ENCODE data around the gene GPS2.
A peak's percentile ranks its signal among the peaks of the same experiment; 100 is the strongest.

The GPS2 gene

DNA sequence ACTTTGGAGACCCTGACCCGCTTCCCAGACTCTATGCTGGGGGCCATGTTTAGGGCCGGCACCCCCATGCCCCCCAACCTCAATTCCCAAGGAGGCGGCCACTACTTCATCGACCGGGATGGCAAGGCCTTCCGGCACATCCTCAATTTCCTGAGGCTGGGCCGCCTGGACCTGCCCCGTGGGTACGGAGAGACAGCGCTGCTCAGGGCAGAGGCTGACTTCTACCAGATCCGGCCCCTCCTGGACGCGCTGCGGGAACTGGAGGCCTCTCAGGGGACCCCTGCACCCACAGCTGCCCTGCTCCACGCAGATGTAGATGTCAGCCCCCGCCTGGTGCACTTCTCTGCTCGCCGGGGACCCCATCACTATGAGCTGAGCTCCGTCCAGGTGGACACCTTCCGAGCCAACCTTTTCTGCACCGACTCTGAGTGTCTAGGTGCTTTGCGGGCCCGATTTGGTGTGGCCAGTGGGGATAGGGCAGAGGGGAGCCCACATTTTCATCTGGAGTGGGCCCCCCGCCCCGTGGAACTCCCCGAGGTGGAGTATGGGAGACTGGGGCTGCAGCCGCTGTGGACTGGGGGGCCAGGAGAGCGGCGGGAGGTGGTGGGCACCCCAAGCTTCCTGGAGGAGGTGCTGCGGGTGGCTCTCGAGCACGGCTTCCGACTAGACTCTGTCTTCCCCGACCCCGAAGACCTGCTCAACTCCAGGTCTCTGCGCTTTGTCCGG, 37.9 kb upstream of the GPS2 start:
- Histone ChIP-seq H3K27ac (ENCODE audit: low read depth, low read length) (no peak overlapping the region), H3K27me3 (ENCODE audit: control insufficient read depth in 1 of 2, insufficient read depth in 2 of 2, low read length in 2 of 2) (peaks cover 0 to 4% of the 10 kb centered on the region in 2 donors), H3K9me3 (ENCODE audit: control insufficient read depth in 1 of 2, low read length in 2 of 2) (no peaks in the 10 kb centered on the region), H3K4me1 (ENCODE audit: control insufficient read depth in 1 of 2, insufficient read depth in 2 of 2, low read length in 2 of 2) (peaks cover 11 to 38% of the 10 kb centered on the region in 2 donors), H3K36me3 (ENCODE audit: control insufficient read depth in 1 of 2, insufficient read depth in 2 of 2, low read length in 2 of 2) (no peaks in the 10 kb centered on the region), H3K9ac (ENCODE audit: low read depth in 1 of 2, low read length in 2 of 2) (peak overlapping the region in 1 of 2 donors; percentile 79), H3K4me3 (ENCODE audit: low read depth in 1 of 2, low read length in 2 of 2) (peak overlapping the region; percentile 80 to 89)

DNA sequence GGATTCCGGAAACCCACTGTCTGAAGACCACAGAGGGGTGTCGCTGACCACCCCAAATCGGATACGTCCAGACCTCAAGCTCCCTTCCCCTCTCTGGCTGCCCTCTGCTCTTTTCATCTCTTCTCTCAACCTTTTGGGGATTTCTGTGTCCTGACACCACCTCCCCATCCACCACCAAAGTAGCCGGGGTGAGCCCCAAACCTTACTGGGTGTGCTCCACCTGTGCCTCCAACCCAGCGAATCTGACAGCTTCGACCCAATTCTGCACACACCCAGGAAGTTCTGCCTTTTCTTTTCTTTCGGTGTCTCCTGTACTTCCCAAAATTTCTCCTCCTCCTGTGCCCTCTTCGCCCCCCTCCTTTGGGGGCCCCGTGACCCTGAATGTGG, 37.3 kb upstream of the GPS2 start:
- Histone ChIP-seq H3K9ac (ENCODE audit: low read depth in 1 of 2, low read length in 2 of 2) (peak overlapping the region; percentile 79 to 85), H3K4me3 (ENCODE audit: low read depth in 1 of 2, low read length in 2 of 2) (peak overlapping the region; percentile 80 to 89), H3K27me3 (ENCODE audit: control insufficient read depth in 1 of 2, insufficient read depth in 2 of 2, low read length in 2 of 2) (peaks cover 0 to 4% of the 10 kb centered on the region in 2 donors), H3K9me3 (ENCODE audit: control insufficient read depth in 1 of 2, low read length in 2 of 2) (no peaks in the 10 kb centered on the region), H3K4me1 (ENCODE audit: control insufficient read depth in 1 of 2, insufficient read depth in 2 of 2, low read length in 2 of 2) (peaks cover 11 to 38% of the 10 kb centered on the region in 2 donors), H3K27ac (ENCODE audit: low read depth, low read length) (peak overlapping the region; percentile 97), H3K36me3 (ENCODE audit: control insufficient read depth in 1 of 2, insufficient read depth in 2 of 2, low read length in 2 of 2) (no peaks in the 10 kb centered on the region)

DNA sequence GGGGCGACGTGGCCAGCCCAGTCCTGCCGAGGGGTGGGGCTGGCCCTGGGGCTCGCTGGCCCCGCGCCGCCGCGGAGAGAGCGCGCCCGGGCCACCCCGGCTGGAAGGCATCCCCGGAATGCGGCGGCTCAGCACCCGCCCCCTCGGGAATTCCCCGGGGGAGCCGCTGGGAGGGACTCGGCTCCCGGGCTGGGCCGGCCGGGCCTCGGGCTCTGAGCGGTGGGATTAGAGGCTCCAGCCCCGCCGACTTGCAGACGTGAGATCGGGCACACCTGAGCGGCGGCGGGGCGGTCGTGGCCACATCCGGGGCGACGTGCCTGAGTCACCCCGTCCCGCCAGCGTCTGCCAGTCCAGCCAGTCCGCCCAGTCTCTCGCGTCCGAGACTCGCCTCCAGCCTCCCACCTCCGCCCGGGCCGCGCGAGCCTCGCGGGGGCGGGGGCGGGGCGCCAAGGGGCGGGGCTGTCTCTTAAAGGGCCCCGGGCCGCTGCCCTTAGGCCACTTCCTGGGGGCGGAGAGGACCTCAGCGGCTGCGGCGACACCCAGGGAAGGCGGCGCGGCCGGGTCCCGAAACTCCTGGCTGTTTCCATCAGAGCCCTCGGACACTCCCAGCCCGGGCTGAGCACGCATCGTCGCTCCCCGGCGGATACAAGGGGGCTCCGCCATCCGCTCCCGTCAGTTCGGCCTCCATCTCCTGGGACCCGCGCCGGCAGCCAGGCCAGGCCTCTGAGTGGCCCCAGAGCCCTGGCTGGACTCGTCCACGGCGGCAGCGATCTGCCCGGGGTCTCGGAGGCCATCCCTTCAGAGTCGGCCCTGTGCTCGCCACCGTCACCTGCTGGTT, 36.7 kb upstream of the GPS2 start, which contains the start of gene KCTD11:
Gene KCTD11 (plus strand): TSS at position 498 of the 838 bp plus-strand sequence.
- H3K9me3 ChIP-seq (ENCODE audit: control insufficient read depth in 1 of 2, low read length in 2 of 2), result no peaks in the 10 kb centered on the region
- peak within 1 kb of the TSS; percentile 79 to 85 for H3K9ac ChIP-seq (ENCODE audit: low read depth in 1 of 2, low read length in 2 of 2)
- H3K27ac ChIP-seq (ENCODE audit: low read depth, low read length), result peak within 1 kb of the TSS; percentile 97
- peaks cover 0 to 4% of the 10 kb centered on the region in 2 donors for H3K27me3 ChIP-seq (ENCODE audit: control insufficient read depth in 1 of 2, insufficient read depth in 2 of 2, low read length in 2 of 2)
- H3K4me1 ChIP-seq (ENCODE audit: control insufficient read depth in 1 of 2, insufficient read depth in 2 of 2, low read length in 2 of 2), result peaks cover 11 to 38% of the 10 kb centered on the region in 2 donors
- H3K36me3 ChIP-seq (ENCODE audit: control insufficient read depth in 1 of 2, insufficient read depth in 2 of 2, low read length in 2 of 2), result no peaks in the 10 kb centered on the region
- peak within 1 kb of the TSS; percentile 80 to 89 for H3K4me3 ChIP-seq (ENCODE audit: low read depth in 1 of 2, low read length in 2 of 2)

DNA sequence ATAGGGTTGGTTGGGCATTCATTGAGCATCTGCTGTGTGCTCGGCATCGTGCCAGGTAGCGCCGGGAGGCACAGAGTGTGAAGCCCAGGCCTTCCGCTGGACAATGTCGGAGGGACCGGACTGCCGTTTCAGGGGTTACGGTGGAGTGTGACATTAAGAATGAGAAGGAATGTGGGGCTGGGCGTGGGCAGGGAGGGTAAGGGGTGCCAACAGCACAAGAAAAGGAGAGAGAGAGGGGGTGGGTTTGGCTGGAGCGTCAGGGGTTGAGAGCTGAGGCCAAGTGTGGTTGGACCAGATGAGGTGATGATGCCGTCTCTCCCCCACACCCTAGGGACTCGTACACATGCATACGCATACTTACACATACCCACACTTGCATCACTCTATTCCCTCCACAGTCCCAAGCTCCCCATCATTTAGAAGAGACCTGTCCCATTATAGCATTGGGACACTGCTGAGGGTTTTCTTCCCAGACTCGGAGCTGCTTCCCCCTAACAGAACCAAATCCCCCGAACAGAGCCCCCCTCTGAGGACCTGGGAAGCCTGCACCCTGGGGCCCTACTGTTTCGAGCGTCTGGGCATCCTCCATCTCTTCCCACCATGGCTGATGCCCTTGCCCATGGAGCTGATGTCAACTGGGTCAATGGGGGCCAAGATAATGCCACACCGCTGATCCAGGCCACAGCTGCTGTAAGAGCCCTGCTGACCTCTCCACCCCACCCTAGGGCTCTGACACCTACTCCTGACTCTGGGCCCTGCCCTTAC, 33.5 kb upstream of the GPS2 start:
- Histone ChIP-seq H3K36me3 (ENCODE audit: control insufficient read depth in 1 of 2, insufficient read depth in 2 of 2, low read length in 2 of 2) (no peaks in the 10 kb centered on the region), H3K9me3 (ENCODE audit: control insufficient read depth in 1 of 2, low read length in 2 of 2) (no peaks in the 10 kb centered on the region), H3K4me3 (ENCODE audit: low read depth in 1 of 2, low read length in 2 of 2) (no peak overlapping the region), H3K27me3 (ENCODE audit: control insufficient read depth in 1 of 2, insufficient read depth in 2 of 2, low read length in 2 of 2) (peaks cover 0 to 4% of the 10 kb centered on the region in 2 donors), H3K9ac (ENCODE audit: low read depth in 1 of 2, low read length in 2 of 2) (no peak overlapping the region), H3K4me1 (ENCODE audit: control insufficient read depth in 1 of 2, insufficient read depth in 2 of 2, low read length in 2 of 2) (peaks cover 11 to 30% of the 10 kb centered on the region in 2 donors), H3K27ac (ENCODE audit: low read depth, low read length) (no peak overlapping the region)

DNA sequence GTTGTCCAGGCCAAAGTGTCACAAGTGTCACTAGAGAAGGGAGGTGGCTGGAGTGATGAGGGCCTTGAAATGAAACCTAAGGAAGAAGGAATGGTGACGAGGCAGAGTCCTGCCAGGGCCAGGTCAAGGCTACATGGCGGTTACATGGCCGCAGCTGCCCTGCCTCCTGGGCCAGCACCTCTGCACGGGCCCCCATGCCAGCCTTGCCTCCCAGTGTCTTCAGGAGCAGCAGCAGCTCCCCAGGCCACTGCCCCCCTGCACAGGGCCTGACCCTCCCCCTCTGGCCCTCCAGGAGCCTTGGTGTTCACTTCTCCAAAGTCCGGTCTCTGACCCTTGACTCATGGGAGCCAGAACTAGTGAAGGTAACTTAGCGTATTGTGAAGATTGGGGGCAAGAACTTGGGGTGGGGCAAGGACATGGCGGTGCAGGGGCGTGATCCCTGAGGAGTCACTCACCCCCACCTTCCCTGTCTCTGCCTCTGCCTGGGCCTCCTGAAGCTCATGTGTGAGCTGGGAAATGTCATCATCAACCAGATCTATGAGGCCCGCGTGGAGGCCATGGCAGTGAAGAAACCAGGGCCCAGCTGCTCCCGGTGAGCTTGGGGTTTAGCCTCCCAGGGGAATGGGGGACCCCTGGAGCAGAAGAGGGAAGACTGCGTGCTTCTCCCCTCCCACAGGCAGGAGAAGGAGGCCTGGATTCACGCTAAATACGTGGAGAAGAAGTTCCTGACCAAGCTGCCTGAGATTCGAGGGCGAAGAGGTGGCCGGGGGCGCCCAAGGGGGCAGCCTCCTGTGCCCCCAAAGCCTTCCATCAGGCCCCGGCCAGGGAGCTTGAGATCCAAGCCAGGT, 32.7 kb upstream of the GPS2 start:
- H3K27me3 ChIP-seq (ENCODE audit: control insufficient read depth in 1 of 2, insufficient read depth in 2 of 2, low read length in 2 of 2), result peaks cover 0 to 4% of the 10 kb centered on the region in 2 donors
- H3K27ac ChIP-seq (ENCODE audit: low read depth, low read length), result no peak overlapping the region
- no peaks in the 10 kb centered on the region for H3K9me3 ChIP-seq (ENCODE audit: control insufficient read depth in 1 of 2, low read length in 2 of 2)
- H3K36me3 ChIP-seq (ENCODE audit: control insufficient read depth in 1 of 2, insufficient read depth in 2 of 2, low read length in 2 of 2), result no peaks in the 10 kb centered on the region
- H3K4me3 ChIP-seq (ENCODE audit: low read depth in 1 of 2, low read length in 2 of 2), result no peak overlapping the region
- peaks cover 6 to 24% of the 10 kb centered on the region in 2 donors for H3K4me1 ChIP-seq (ENCODE audit: control insufficient read depth in 1 of 2, insufficient read depth in 2 of 2, low read length in 2 of 2)
- H3K9ac ChIP-seq (ENCODE audit: low read depth in 1 of 2, low read length in 2 of 2), result no peak overlapping the region

DNA sequence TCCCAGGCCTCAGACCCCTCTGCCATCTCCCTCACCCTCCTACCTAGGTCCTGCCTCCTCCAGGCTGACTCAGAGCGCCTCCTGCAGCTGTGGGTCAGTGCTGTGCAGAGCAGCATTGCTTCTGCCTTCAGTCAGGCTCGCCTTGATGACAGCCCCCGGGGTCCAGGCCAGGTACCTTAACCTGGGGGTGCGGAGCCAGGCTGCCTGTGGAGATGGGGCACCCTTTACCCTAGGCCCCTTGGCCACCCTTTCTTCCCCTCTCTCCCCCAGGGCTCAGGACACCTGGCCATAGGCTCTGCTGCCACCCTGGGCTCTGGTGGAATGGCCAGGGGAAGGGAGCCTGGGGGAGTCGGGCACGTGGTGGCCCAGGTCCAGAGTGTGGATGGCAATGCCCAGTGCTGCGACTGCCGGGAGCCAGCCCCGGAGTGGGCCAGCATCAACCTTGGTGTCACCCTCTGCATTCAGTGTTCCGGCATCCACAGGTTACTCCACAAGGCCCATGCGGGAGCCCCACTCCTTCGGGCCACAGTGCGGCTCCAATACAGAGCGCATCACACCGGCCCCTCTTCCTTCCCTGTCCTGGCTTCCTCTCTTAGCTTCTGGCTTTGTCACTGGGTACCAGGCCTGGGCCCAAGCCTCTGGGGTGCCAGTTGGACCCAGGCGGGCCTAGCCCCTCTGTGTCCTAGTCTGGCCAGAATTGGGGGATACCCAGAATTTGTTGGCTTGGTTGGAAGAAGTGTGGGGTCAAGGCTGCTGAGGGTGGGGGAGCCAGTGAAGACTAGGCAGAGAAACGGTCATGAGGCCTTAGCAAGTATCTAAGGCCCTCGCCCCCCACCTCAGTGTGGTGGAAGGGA, 31.8 kb upstream of the GPS2 start:
- Histone ChIP-seq H3K27me3 (ENCODE audit: control insufficient read depth in 1 of 2, insufficient read depth in 2 of 2, low read length in 2 of 2) (peaks cover 0 to 4% of the 10 kb centered on the region in 2 donors), H3K36me3 (ENCODE audit: control insufficient read depth in 1 of 2, insufficient read depth in 2 of 2, low read length in 2 of 2) (no peaks in the 10 kb centered on the region), H3K4me1 (ENCODE audit: control insufficient read depth in 1 of 2, insufficient read depth in 2 of 2, low read length in 2 of 2) (peaks cover 0 to 17% of the 10 kb centered on the region in 2 donors), H3K9ac (ENCODE audit: low read depth in 1 of 2, low read length in 2 of 2) (no peak overlapping the region), H3K4me3 (ENCODE audit: low read depth in 1 of 2, low read length in 2 of 2) (no peak overlapping the region), H3K9me3 (ENCODE audit: control insufficient read depth in 1 of 2, low read length in 2 of 2) (no peaks in the 10 kb centered on the region), H3K27ac (ENCODE audit: low read depth, low read length) (no peak overlapping the region)

DNA sequence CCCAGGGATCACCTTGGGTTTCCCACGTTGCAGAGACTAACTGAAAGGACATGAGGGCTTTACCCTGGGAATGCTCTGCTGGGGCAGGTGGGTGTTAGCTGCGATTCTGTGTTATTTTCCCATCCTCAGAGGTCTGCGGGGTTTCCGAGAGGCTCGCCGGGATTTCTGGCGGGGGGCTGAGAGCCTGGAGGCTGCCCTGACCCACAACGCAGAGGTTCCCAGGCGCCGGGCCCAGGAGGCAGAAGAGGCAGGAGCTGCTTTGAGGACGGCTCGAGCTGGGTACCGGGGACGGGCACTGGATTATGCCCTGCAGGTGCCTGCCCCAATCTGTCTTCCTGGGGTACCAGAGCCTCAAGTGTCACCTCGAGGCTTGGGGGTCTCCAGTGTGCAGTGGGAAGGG, 28.1 kb upstream of the GPS2 start:
- H3K36me3 ChIP-seq (ENCODE audit: control insufficient read depth in 1 of 2, insufficient read depth in 2 of 2, low read length in 2 of 2), result no peaks in the 10 kb centered on the region
- no peak overlapping the region for H3K27ac ChIP-seq (ENCODE audit: low read depth, low read length)
- peaks cover 0 to 5% of the 10 kb centered on the region in 2 donors for H3K27me3 ChIP-seq (ENCODE audit: control insufficient read depth in 1 of 2, insufficient read depth in 2 of 2, low read length in 2 of 2)
- no peaks in the 10 kb centered on the region for H3K4me1 ChIP-seq (ENCODE audit: control insufficient read depth in 1 of 2, insufficient read depth in 2 of 2, low read length in 2 of 2)
- no peak overlapping the region for H3K4me3 ChIP-seq (ENCODE audit: low read depth in 1 of 2, low read length in 2 of 2)
- no peak overlapping the region for H3K9ac ChIP-seq (ENCODE audit: low read depth in 1 of 2, low read length in 2 of 2)
- H3K9me3 ChIP-seq (ENCODE audit: control insufficient read depth in 1 of 2, low read length in 2 of 2), result no peaks in the 10 kb centered on the region

DNA sequence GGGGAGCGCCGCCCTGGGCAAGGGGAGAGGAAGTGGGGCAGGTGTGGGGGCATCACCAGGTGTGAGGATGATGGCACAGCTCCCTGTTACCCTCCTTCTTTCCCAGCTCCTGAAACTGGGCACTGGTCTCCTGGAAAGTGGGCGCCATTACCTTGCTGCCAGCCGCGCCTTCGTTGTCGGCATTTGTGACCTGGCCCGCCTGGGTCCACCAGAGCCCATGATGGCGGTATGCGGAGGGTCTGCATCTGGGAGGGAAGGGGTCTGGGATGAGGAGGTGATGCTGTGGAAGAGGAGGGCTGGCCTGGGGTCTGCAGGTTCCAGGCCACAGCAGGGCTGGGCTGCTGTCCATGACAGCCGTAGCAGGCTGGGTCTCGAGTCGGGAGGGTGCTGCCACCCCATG, 26.7 kb upstream of the GPS2 start:
- H3K27ac ChIP-seq (ENCODE audit: low read depth, low read length), result no peak overlapping the region
- H3K36me3 ChIP-seq (ENCODE audit: control insufficient read depth in 1 of 2, insufficient read depth in 2 of 2, low read length in 2 of 2), result no peaks in the 10 kb centered on the region
- H3K4me3 ChIP-seq (ENCODE audit: low read depth in 1 of 2, low read length in 2 of 2), result no peak overlapping the region
- H3K27me3 ChIP-seq (ENCODE audit: control insufficient read depth in 1 of 2, insufficient read depth in 2 of 2, low read length in 2 of 2), result peaks cover 0 to 5% of the 10 kb centered on the region in 2 donors
- no peaks in the 10 kb centered on the region for H3K9me3 ChIP-seq (ENCODE audit: control insufficient read depth in 1 of 2, low read length in 2 of 2)
- H3K9ac ChIP-seq (ENCODE audit: low read depth in 1 of 2, low read length in 2 of 2), result no peak overlapping the region
- no peaks in the 10 kb centered on the region for H3K4me1 ChIP-seq (ENCODE audit: control insufficient read depth in 1 of 2, insufficient read depth in 2 of 2, low read length in 2 of 2)

DNA sequence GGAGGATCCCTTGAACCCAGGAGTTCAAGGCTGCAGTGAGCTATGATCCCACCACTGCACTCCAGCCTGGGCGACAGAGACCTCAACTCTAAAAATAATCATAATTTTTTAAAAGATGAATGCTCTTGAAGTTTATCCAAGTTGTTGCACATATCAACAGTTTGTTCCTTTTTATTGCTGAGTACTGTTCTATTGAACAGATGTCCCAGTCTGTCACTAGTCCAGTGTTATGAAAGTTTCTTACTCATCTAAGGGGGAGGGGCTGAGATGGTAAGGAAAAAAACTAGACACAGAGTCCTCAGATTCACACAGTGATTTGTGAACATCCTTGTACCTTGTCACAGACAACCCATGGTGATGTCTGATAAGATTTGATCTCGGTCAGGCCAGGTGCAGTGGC, 25.0 kb upstream of the GPS2 start:
- no peak overlapping the region for H3K27ac ChIP-seq (ENCODE audit: low read depth, low read length)
- H3K9me3 ChIP-seq (ENCODE audit: control insufficient read depth in 1 of 2, low read length in 2 of 2), result no peaks in the 10 kb centered on the region
- peaks cover 0 to 2% of the 10 kb centered on the region in 2 donors for H3K4me1 ChIP-seq (ENCODE audit: control insufficient read depth in 1 of 2, insufficient read depth in 2 of 2, low read length in 2 of 2)
- peaks cover 0 to 5% of the 10 kb centered on the region in 2 donors for H3K27me3 ChIP-seq (ENCODE audit: control insufficient read depth in 1 of 2, insufficient read depth in 2 of 2, low read length in 2 of 2)
- H3K4me3 ChIP-seq (ENCODE audit: low read depth in 1 of 2, low read length in 2 of 2), result no peak overlapping the region
- H3K9ac ChIP-seq (ENCODE audit: low read depth in 1 of 2, low read length in 2 of 2), result no peak overlapping the region
- H3K36me3 ChIP-seq (ENCODE audit: control insufficient read depth in 1 of 2, insufficient read depth in 2 of 2, low read length in 2 of 2), result no peaks in the 10 kb centered on the region

Data from duodenal mucosa (tissue), 2 donors.